Adrenal gland (tissue), 12 donors: ENCODE data around the gene CFAP53. TPM values are rescaled to one million over a fixed set of nuclear protein-coding genes. Genes with fewer than 3 reads are reported as not detected.

Experiments
- DNase-seq, 7 donors: peaks; one replicate each; pipeline ENCODE4 v3.0.0-alpha.2; 2019 to 2020
- H3K27ac ChIP-seq, 5 donors: fragments of 200-600 bp; sonication (generic) in 4 of 5; 1 replicate in 3 of 5; 2 replicates in 2 of 5; pipeline versions ENCODE4 v1.5.1 to v1.8.0; 2016 to 2020; ENCODE audit warnings: mild to moderate bottlenecking in 1 of 5
- H3K27me3 ChIP-seq: fragments of 200-600 bp; 2 replicates; pipeline ENCODE4 v1.8.0; 2021
- H3K36me3 ChIP-seq, 2 donors: fragments of 200-600 bp; replicated peaks in 1 of 2; 1 replicate in 1 of 2; 2 replicates in 1 of 2; pipeline versions ENCODE4 v1.5.1 to v1.8.0; 2018 to 2022
- H3K4me1 ChIP-seq, 2 donors: fragments of 200-600 bp; replicated peaks in 1 of 2; 1 replicate in 1 of 2; 2 replicates in 1 of 2; pipeline versions ENCODE4 v1.5.1 to v1.8.0; 2018 to 2021
- H3K4me3 ChIP-seq, 4 donors: fragments of 200-600 bp; sonication (generic) in 3 of 4; one replicate each; pipeline ENCODE4 v1.5.1; 2016 to 2018
- H3K9me3 ChIP-seq, 3 donors: fragments of 200-600 bp; sonication (generic) in 1 of 3; replicated peaks in 1 of 3; 1 replicate in 2 of 3; 2 replicates in 1 of 3; pipeline versions ENCODE4 v1.5.1 to v1.8.0; 2016 to 2021
- CTCF ChIP-seq, 6 experiments: fragments of 450-650 bp in 4 of 6; fragments of 200-600 bp in 2 of 6; sonication (generic) in 1 of 6; IDR thresholded peaks; 1 replicate in 5 of 6; 2 replicates in 1 of 6; pipeline versions ENCODE4 v1.5.1 to v1.8.0; 2016 to 2021; ENCODE audit warnings: antibody characterized with exemption in 6 of 6, mild to moderate bottlenecking in 2 of 6, moderate library complexity in 1 of 6
- POLR2A ChIP-seq, 2 donors: fragments of 450-650 bp; IDR thresholded peaks; one replicate each; pipeline ENCODE4 v1.6.1; 2017; ENCODE audit warnings: antibody characterized with exemption in 2 of 2, mild to moderate bottlenecking in 2 of 2, moderate library complexity in 1 of 2
- WGBS, 4 donors: extraction: QIAGEN DNeasy Blood & Tissue Kit in 2 of 4; methylation state at CpG; one replicate each; pipeline versions ENCODE4 v1.1.5 to v1.1.7; 2013 to 2017; 5-methylcytosine and 5-hydroxymethylcytosine counted together
- intact Hi-C, 2 donors: fragments of 100-400 bp; cut with DNase I; formaldehyde crosslinking; loops; one replicate each; pipeline versions ENCODE4 v1.14.1 to v1.15.0; 2022 to 2023
- polyA plus RNA-seq, 3 donors: library from polyadenylated mRNA; stranded (reverse); fragments of 200-250 nt in 2 of 3; fragments of 350-450 nt in 1 of 3; fragmentation: Illumina TruSeq in 1 of 3; extraction: RNeasy Lipid Tissue Mini Kit (QIAGEN cat#74804) in 1 of 3; gene quantifications; one replicate each; pipeline ENCODE4 v1.2.3, GENCODE V29; 2013 to 2014
- total RNA-seq, 9 donors: library from RNA; depleted of rRNA in 4 of 9; stranded (reverse); fragments of >200 nt in 4 of 9; fragments of 120-200 nt in 1 of 9; fragmentation: NEBNext Ultra II Directional in 1 of 9; extraction: Animal tissue kit (Norgen Biotek cat#: 25700) in 1 of 9; gene quantifications; one replicate each; pipeline versions ENCODE4 v1.1.0 to v1.2.4, GENCODE V29; 2013 to 2023
- donor health status: healthy with polysubstance abuse.
- donor health status: Bipolar disorder and iron deficiency.
- donor health status: DM: yes; HTN: yes; CAD: no.
- donor health status: DM: no; HTN: no; CAD: no.
- donor health status: DM: no; HTN: no; CAD: no.
- donor health status: DM: yes; HTN: yes; CAD: no.

Gene CFAP53
- total and polyA plus RNA-seq, 12 donors: 0.53 to 4.3 (median 1.3) TPM

- H3K27ac ChIP-seq: no peak overlapping the region
- H3K4me3 ChIP-seq: peak overlapping the region in 2 of 4 donors; percentile 34 to 67
- peaks cover 10 to 13% of the 10 kb centered on the region in 2 donors for H3K4me1 ChIP-seq
- H3K9me3 ChIP-seq: no peaks in the 10 kb centered on the region
- no peaks in the 10 kb centered on the region for H3K36me3 ChIP-seq
- intact Hi-C loops: loop anchor here in 1 of 2 donors (10.0 kb wide), 1 partner anchor 189 kb away; no protein-coding TSS in a partner anchor
- peaks cover 16% of the 10 kb centered on the region for H3K27me3 ChIP-seq
- no peak for TF ChIP-seq POLR2A (IDR thresholded peaks at IDR 0.05)
- TF ChIP-seq CTCF (IDR thresholded peaks at IDR 0.05): no peak
- 1 to 3% (median 2%) methylated on average over 34 to 68 of the region's 68 CpGs for WGBS, 4 donors
- DNase-seq: no peak
Observed at GRCh38 chr18:50193796-50194630, 72.3 kb downstream of the CFAP53 start.

- Histone ChIP-seq H3K9me3 (no peaks in the 10 kb centered on the region), H3K4me3 (no peak overlapping the region), H3K27ac (no peak overlapping the region), H3K27me3 (peaks cover 16% of the 10 kb centered on the region), H3K4me1 (peaks cover 10 to 13% of the 10 kb centered on the region in 2 donors), H3K36me3 (no peaks in the 10 kb centered on the region)
- WGBS, 4 donors: 9 to 16% (median 10%) methylated on average over 19 to 31 of the region's 31 CpGs
- TF ChIP-seq CTCF (IDR thresholded peaks at IDR 0.05): no peak
- no peak for TF ChIP-seq POLR2A (IDR thresholded peaks at IDR 0.05)
- DNase-seq: no peak
- intact Hi-C loops: loop anchor here in 1 of 2 donors (10.0 kb wide), 1 partner anchor 188 kb away; no protein-coding TSS in a partner anchor
Observed at GRCh38 chr18:50192995-50193795, 73.1 kb downstream of the CFAP53 start.

DNA sequence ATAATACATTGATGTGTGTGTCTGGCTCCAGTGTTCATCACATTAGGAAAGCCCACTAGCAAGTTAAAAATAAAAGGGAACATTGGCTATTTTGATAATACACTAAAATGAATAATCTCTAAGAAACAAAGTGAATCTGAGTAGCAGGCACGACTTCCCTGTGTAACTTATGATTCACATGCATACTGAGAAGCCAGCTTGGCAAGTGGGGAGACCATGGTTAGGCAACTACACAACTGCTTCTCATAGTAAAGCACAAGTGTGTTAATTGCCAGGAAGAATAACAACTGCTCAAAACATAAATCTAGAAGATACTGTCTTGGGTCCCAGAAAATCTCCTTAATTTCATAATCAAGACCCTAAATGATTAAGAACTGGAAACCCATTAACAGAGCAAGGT, 75.4 kb downstream of the CFAP53 start:
- H3K36me3 ChIP-seq: no peaks in the 10 kb centered on the region
- H3K4me1 ChIP-seq: peaks cover 10 to 13% of the 10 kb centered on the region in 2 donors
- WGBS, 4 donors: 50 to 64% (median 54%) methylated on average over 1 of the region's 1 CpG
- H3K27ac ChIP-seq: no peak overlapping the region
- no peak for DNase-seq
- TF ChIP-seq CTCF (IDR thresholded peaks at IDR 0.05) (no peak), POLR2A (IDR thresholded peaks at IDR 0.05) (no peak)
- H3K4me3 ChIP-seq: no peak overlapping the region
- intact Hi-C loops: loop anchor here in 1 of 2 donors (10.0 kb wide), 1 partner anchor 186 kb away; no protein-coding TSS in a partner anchor
- H3K9me3 ChIP-seq: no peaks in the 10 kb centered on the region
- peaks cover 16% of the 10 kb centered on the region for H3K27me3 ChIP-seq

DNA sequence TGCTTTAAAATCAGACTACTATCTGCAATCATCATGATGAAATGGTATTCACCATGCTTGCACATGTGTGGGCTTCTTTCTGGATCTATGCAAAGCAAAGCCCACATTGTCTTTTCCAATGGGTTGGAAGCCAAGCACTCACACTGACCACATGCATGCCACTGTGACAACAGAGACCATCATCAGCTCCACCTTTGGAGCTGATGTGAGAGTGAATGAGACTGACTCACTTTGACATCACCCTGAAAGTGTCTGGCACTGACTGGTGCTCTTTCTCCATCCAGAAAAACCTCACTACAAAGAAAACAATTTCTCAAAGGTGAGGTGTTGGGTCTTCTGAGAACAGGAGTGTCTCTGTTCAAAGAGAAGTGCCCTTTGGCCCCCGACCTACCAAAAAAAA, 76.1 kb downstream of the CFAP53 start:
- TF ChIP-seq POLR2A (IDR thresholded peaks at IDR 0.05) (no peak), CTCF (IDR thresholded peaks at IDR 0.05) (no peak)
- Histone ChIP-seq H3K4me3 (no peak overlapping the region), H3K4me1 (peaks cover 10 to 13% of the 10 kb centered on the region in 2 donors), H3K27me3 (peaks cover 16% of the 10 kb centered on the region), H3K27ac (no peak overlapping the region), H3K9me3 (no peaks in the 10 kb centered on the region), H3K36me3 (no peaks in the 10 kb centered on the region)
- no peak for DNase-seq
- 30 to 70% (median 45%) methylated on average over 1 of the region's 1 CpG for WGBS, 4 donors
- intact Hi-C loops: loop anchor here in 1 of 2 donors (10.0 kb wide), 1 partner anchor 185 kb away; no protein-coding TSS in a partner anchor
